ENCODE data around the gene TFF1. TPM values are rescaled to one million over a fixed set of nuclear protein-coding genes. Genes with fewer than 3 reads are reported as not detected.

Gene TFF1
- total RNA-seq, 1 donor from 2014 or later, result not detected

- Mint-ChIP-seq H3K36me3 (ENCODE audit: low read depth) (peaks cover 19% of the 10 kb centered on the region), H3K9me3 (no peaks in the 10 kb centered on the region), H3K4me1 (ENCODE audit: low read depth) (peaks cover 68% of the 10 kb centered on the region), H3K4me3 (no peak within 1 kb of the TSS), H3K27ac (no peak within 1 kb of the TSS), H3K27me3 (ENCODE audit: insufficient read depth) (no peaks in the 10 kb centered on the region)
- no peak for DNase-seq (ENCODE audit: low spot score)
- intact Hi-C loops (cut with micrococcal nuclease), result no loop called here
These were observed 29.7 kb upstream of the TFF1 start, which contains the start of gene TMPRSS3 for GRCh38 chr21:42395905-42396651. Gene TMPRSS3, minus strand, starts transcription at chr21:42396052. Its CDS starts 635 bp downstream, at chr21:42395417.

- no peak for DNase-seq (ENCODE audit: low spot score)
- Mint-ChIP-seq H3K27me3 (ENCODE audit: insufficient read depth) (no peaks in the 10 kb centered on the region), H3K9me3 (no peaks in the 10 kb centered on the region), H3K36me3 (ENCODE audit: low read depth) (peaks cover 19% of the 10 kb centered on the region), H3K4me3 (no peak overlapping the region), H3K27ac (no peak overlapping the region), H3K4me1 (ENCODE audit: low read depth) (peaks cover 68% of the 10 kb centered on the region)
- intact Hi-C loops (cut with micrococcal nuclease), result no loop called here
These were observed 29.0 kb upstream of the TFF1 start for GRCh38 chr21:42395302-42395701.

- Mint-ChIP-seq H3K36me3 (ENCODE audit: low read depth) (peaks cover 23% of the 10 kb centered on the region), H3K4me3 (peak overlapping the region; percentile 65), H3K27me3 (ENCODE audit: insufficient read depth) (no peaks in the 10 kb centered on the region), H3K9me3 (no peaks in the 10 kb centered on the region), H3K4me1 (ENCODE audit: low read depth) (peaks cover 72% of the 10 kb centered on the region), H3K27ac (peak overlapping the region; percentile 82)
- intact Hi-C loops (cut with micrococcal nuclease), result loop anchor here (1.0 to 5.0 kb wide), 5 partner anchors 13 to 56 kb away; no protein-coding TSS in a partner anchor
- DNase-seq (ENCODE audit: low spot score), result no peak
These were observed 27.2 kb upstream of the TFF1 start for GRCh38 chr21:42393443-42393950.

- Mint-ChIP-seq H3K9me3 (no peaks in the 10 kb centered on the region), H3K27ac (peak overlapping the region; percentile 82), H3K4me1 (ENCODE audit: low read depth) (peaks cover 72% of the 10 kb centered on the region), H3K4me3 (peak overlapping the region; percentile 65), H3K36me3 (ENCODE audit: low read depth) (peaks cover 26% of the 10 kb centered on the region), H3K27me3 (ENCODE audit: insufficient read depth) (no peaks in the 10 kb centered on the region)
- no peak for DNase-seq (ENCODE audit: low spot score)
- intact Hi-C loops (cut with micrococcal nuclease), result loop anchor here (1.0 to 5.0 kb wide), 5 partner anchors 13 to 56 kb away; no protein-coding TSS in a partner anchor
These were observed 26.6 kb upstream of the TFF1 start for GRCh38 chr21:42392731-42393442.

DNA sequence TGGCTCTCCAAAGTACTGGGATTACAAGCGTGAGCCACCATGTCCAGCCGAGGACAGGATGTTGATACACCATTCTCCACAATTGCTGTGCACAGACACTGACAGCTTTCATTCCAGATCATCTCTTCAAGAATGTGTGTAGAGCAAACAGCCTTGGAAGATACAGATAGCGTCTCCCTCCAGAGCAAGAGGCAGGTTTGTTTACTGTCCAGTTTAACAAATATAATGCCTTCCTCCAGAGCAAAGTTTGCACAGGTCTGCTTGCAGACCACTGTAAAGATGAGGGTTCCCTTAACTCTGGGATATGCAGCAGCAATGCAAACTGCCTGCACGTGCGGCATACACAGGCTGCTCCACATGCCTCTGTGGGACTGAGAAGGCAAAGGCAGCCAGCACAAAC is 25.0 kb upstream of the TFF1 start:
- H3K4me3 Mint-ChIP-seq, result no peak overlapping the region
- no peak overlapping the region for H3K27ac Mint-ChIP-seq
- H3K36me3 Mint-ChIP-seq (ENCODE audit: low read depth), result peaks cover 32% of the 10 kb centered on the region
- H3K9me3 Mint-ChIP-seq, result no peaks in the 10 kb centered on the region
- intact Hi-C loops (cut with micrococcal nuclease), result loop anchor here (5.0 kb wide), 1 partner anchor 54 kb away; no protein-coding TSS in a partner anchor
- H3K4me1 Mint-ChIP-seq (ENCODE audit: low read depth), result peaks cover 78% of the 10 kb centered on the region
- DNase-seq (ENCODE audit: low spot score), result no peak
- no peaks in the 10 kb centered on the region for H3K27me3 Mint-ChIP-seq (ENCODE audit: insufficient read depth)

DNA sequence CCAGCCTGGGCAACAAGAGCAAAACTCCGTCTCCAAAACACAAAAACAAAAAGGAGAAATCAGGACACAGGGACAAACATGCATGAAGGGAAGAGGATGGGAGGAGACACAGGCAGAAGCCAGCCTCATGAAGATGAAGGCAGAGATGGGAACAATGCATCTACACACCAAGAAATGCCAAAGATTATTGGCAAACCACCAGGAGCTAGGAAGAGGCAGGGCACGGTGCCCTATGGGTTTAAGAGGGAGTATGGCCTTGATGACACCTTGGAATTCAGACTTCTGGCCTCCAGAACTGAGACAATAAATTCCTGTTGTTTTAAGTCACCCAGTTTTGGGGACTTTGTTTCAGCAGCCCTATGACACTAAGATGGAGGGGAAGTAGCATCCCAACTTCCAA is 24.4 kb upstream of the TFF1 start:
- no peak for DNase-seq (ENCODE audit: low spot score)
- Mint-ChIP-seq H3K27ac (peak overlapping the region; percentile 17), H3K4me1 (ENCODE audit: low read depth) (peaks cover 76% of the 10 kb centered on the region), H3K27me3 (ENCODE audit: insufficient read depth) (no peaks in the 10 kb centered on the region), H3K9me3 (no peaks in the 10 kb centered on the region), H3K36me3 (ENCODE audit: low read depth) (peaks cover 32% of the 10 kb centered on the region), H3K4me3 (no peak overlapping the region)
- intact Hi-C loops (cut with micrococcal nuclease), result loop anchor here (5.0 kb wide), 1 partner anchor 53 kb away; no protein-coding TSS in a partner anchor

- H3K4me1 Mint-ChIP-seq (ENCODE audit: low read depth), result peaks cover 73% of the 10 kb centered on the region
- no peak for DNase-seq (ENCODE audit: low spot score)
- no peak overlapping the region for H3K4me3 Mint-ChIP-seq
- H3K27me3 Mint-ChIP-seq (ENCODE audit: insufficient read depth), result no peaks in the 10 kb centered on the region
- no peaks in the 10 kb centered on the region for H3K9me3 Mint-ChIP-seq
- H3K36me3 Mint-ChIP-seq (ENCODE audit: low read depth), result peaks cover 32% of the 10 kb centered on the region
- intact Hi-C loops (cut with micrococcal nuclease), result loop anchor here (5.0 kb wide), 1 partner anchor 53 kb away; no protein-coding TSS in a partner anchor
- H3K27ac Mint-ChIP-seq, result no peak overlapping the region
These were observed 23.9 kb upstream of the TFF1 start for GRCh38 chr21:42390193-42390592.

DNA sequence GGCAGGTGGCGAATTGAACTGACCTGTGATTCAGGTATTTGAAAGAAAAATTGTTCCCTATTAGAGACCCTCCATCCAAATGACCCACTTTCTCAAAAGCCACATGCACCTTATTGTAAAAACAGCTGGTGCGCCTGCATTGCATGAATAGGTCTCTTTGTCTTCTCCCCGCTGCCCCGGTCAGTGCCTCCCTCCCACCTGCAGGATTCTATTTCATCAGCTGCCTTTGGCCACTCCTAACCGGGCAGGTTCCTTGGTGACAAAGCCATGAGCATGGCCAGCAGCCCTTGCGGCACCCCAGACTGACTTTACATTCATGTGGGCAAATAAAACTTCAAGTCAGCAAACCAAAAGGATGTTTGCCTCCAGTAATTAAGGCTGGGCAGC is 23.1 kb upstream of the TFF1 start:
- Mint-ChIP-seq H3K9me3 (no peaks in the 10 kb centered on the region), H3K4me1 (ENCODE audit: low read depth) (peaks cover 73% of the 10 kb centered on the region), H3K27me3 (ENCODE audit: insufficient read depth) (no peaks in the 10 kb centered on the region), H3K4me3 (peak overlapping the region; percentile 4), H3K36me3 (ENCODE audit: low read depth) (peaks cover 29% of the 10 kb centered on the region), H3K27ac (no peak overlapping the region)
- DNase-seq (ENCODE audit: low spot score), result no peak
- intact Hi-C loops (cut with micrococcal nuclease), result no loop called here

DNA sequence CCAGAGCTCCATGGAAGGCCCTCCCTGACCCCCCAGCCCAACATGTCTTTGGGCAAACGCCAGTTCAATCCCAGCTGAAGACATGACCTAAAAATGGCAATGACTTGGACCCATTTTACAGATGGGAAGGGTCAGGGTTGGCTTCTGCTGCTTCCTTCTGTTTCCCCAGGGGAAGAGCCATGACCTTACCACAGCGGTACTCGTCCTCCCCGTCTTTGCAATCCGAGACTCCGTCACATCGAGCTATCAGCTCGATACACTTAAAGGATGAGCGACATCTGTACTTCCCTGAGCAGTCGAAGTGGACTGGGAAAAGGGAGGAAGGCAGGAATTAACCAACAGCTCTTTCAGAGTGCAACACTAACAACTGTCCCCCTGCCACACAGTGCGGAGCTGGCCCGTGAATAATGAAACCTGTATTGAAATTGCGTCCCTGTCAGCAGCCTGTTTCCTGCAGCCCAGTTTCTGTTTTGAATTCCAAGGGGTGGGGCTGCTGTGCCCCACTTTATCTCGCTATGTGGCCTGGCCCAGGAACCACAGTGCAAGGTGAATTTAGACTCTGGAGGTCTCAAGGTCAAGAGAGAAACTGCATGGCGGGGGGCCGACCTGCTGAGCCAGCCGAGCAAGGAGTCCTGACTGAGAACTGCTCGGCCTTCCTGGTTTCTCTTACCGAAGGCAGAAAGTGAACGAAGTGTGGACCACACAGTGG is 22.6 kb upstream of the TFF1 start:
- peaks cover 73% of the 10 kb centered on the region for H3K4me1 Mint-ChIP-seq (ENCODE audit: low read depth)
- peak overlapping the region; percentile 14 for H3K27ac Mint-ChIP-seq
- intact Hi-C loops (cut with micrococcal nuclease), result no loop called here
- no peak for DNase-seq (ENCODE audit: low spot score)
- no peaks in the 10 kb centered on the region for H3K27me3 Mint-ChIP-seq (ENCODE audit: insufficient read depth)
- H3K4me3 Mint-ChIP-seq, result no peak overlapping the region
- H3K9me3 Mint-ChIP-seq, result no peaks in the 10 kb centered on the region
- H3K36me3 Mint-ChIP-seq (ENCODE audit: low read depth), result peaks cover 33% of the 10 kb centered on the region

DNA sequence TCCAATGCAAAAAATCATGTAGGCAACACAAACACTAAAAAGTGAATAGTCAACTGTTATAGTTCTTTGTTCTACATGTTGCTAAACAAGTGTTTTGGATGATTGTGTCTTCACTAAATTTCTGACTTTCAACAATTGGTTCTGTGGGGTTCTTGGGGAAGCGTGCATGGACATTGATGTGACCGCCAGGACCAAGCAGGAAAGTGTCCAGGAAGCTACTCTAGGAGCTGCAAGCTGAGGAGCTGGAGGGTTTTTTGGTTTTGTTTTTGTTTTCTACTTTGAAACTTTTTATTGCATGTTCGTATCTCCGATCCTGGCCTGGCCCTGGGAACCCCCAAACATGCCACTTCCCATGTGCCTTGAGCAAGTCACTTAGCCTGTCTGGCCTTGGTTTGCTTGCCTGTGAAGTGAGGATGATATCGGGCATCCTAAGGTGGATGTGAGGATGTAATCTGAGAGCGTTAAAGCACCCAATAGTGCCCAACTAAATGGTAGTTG is 21.6 kb upstream of the TFF1 start:
- Mint-ChIP-seq H3K27me3 (ENCODE audit: insufficient read depth) (no peaks in the 10 kb centered on the region), H3K36me3 (ENCODE audit: low read depth) (peaks cover 33% of the 10 kb centered on the region), H3K4me1 (ENCODE audit: low read depth) (peaks cover 65% of the 10 kb centered on the region), H3K27ac (no peak overlapping the region), H3K9me3 (no peaks in the 10 kb centered on the region), H3K4me3 (no peak overlapping the region)
- DNase-seq (ENCODE audit: low spot score), result no peak
- intact Hi-C loops (cut with micrococcal nuclease), result no loop called here

DNA sequence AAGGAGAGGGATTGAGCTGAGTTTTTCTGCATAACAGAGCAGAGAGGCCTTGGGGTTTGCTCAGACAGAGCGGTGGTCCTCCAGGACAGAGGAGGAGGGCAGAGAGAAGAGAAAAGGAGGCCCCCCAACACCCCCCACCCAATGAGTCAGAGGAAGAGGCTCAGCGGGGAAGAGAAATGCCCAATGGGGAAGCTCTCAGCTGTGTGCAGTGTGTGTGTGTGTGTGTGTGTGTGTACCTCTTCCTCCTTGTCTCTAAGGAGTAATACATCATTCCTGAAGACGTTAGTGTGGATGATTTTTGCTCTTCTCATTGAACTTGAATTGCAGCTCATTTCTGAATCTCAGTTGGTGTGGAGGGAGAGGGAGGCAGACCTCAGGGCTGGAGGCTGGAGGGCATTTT is 20.8 kb upstream of the TFF1 start:
- Mint-ChIP-seq H3K4me1 (ENCODE audit: low read depth) (peaks cover 59% of the 10 kb centered on the region), H3K27me3 (ENCODE audit: insufficient read depth) (no peaks in the 10 kb centered on the region), H3K9me3 (peaks cover 6% of the 10 kb centered on the region), H3K4me3 (no peak overlapping the region), H3K27ac (no peak overlapping the region), H3K36me3 (ENCODE audit: low read depth) (peaks cover 35% of the 10 kb centered on the region)
- no peak for DNase-seq (ENCODE audit: low spot score)
- intact Hi-C loops (cut with micrococcal nuclease), result no loop called here

GRCh38 chr21:42386034-42386591 is 19.8 kb upstream of the TFF1 start:
- intact Hi-C loops (cut with micrococcal nuclease), result no loop called here
- Mint-ChIP-seq H3K27me3 (ENCODE audit: insufficient read depth) (no peaks in the 10 kb centered on the region), H3K36me3 (ENCODE audit: low read depth) (peaks cover 36% of the 10 kb centered on the region), H3K4me3 (no peak overlapping the region), H3K27ac (no peak overlapping the region), H3K4me1 (ENCODE audit: low read depth) (peaks cover 59% of the 10 kb centered on the region), H3K9me3 (peaks cover 15% of the 10 kb centered on the region)
- DNase-seq (ENCODE audit: low spot score), result no peak

All from activated T-helper 1 cell treated with anti-CD3 and anti-CD28 coated beads, Interleukin-12 subunit alpha, Interleukin-12 subunit beta, Interleukin-2, Interleukin-4 antibody, amounts not matched to agents 30 ng/mL and 10 ng/mL and 1 ng/mL, durations not matched to agents 14 hours and 24 hours and 36 hours (primary cell).